Measurements from ENCODE around the gene MAGEA3. TPM values are rescaled to one million over a fixed set of nuclear protein-coding genes. Genes with fewer than 3 reads are reported as not detected.
"Not testable (repeated sequence)": the region's sequence is repeated elsewhere in the genome, so short reads cannot be mapped to it uniquely, and the experiment has no call there.

MAGEA3 gene
- total RNA-seq, 1 experiment from 2014 or later: 93.5 TPM

DNA sequence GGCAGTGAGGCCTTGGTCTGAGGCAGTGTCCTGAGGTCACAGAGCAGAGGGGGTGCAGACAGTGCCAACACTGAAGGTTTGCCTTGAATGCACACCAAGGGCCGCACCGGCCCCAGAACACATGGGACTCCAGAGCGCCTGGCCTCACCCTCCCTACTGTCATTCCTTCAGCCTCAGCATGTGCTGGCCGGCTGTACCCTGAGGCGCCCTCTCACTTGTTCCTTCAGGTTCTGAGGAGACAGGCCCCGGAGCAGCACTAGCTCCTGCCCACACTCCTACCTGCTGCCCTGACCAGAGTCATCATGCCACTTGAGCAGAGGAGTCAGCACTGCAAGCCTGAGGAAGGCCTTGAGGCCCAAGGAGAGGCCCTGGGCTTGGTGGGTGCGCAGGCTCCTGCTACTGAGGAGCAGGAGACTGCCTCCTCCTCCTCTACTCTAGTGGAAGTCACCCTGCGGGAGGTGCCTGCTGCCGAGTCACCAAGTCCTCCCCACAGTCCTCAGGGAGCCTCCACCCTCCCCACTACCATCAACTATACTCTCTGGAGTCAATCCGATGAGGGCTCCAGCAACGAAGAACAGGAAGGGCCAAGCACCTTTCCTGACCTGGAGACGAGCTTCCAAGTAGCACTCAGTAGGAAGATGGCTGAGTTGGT, 37.4 kb downstream of the MAGEA3 start:
- no peak for DNase-seq (ENCODE audit: low read depth)

DNA sequence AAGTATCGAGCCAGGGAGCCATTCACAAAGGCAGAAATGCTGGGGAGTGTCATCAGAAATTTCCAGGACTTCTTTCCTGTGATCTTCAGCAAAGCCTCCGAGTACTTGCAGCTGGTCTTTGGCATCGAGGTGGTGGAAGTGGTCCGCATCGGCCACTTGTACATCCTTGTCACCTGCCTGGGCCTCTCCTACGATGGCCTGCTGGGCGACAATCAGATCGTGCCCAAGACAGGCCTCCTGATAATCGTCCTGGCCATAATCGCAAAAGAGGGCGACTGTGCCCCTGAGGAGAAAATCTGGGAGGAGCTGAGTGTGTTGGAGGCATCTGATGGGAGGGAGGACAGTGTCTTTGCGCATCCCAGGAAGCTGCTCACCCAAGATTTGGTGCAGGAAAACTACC, 37.9 kb downstream of the MAGEA3 start:
- not testable (repeated sequence) for DNase-seq (ENCODE audit: low read depth)

- DNase-seq (ENCODE audit: low read depth): no peak
Measured at GRCh38 chrX:152738560-152738959, 40.0 kb downstream of the MAGEA3 start.

Other genes with a start within 250 kb of the MAGEA3 start
- 4.0 and 6.5 TPM in 2 replicates for gene GABRA3, start 247.5 kb upstream of the MAGEA3 start, total RNA-seq (2014; rRNA removed; shearing (Covaris generic))
- 2.3 and 2.7 TPM in 2 replicates for gene GABRQ, start 60.9 kb upstream of the MAGEA3 start, total RNA-seq (2014; rRNA removed; shearing (Covaris generic))
- 1.1 and 3.4 TPM in 2 replicates for gene CSAG2, start 10.5 kb downstream of the MAGEA3 start, total RNA-seq (2014; rRNA removed; shearing (Covaris generic))
- gene MAGEA2B, start 15.8 kb downstream of the MAGEA3 start, total RNA-seq (2014; rRNA removed; shearing (Covaris generic)): 16.1 and 16.7 TPM in 2 replicates
- gene CSAG1, start 34.9 kb downstream of the MAGEA3 start, total RNA-seq (2014; rRNA removed; shearing (Covaris generic)): 32.1 and 33.2 TPM in 2 replicates
- gene MAGEA12, start 35.0 kb downstream of the MAGEA3 start, total RNA-seq (2014; rRNA removed; shearing (Covaris generic)): 91.4 and 93.6 TPM in 2 replicates
- gene MAGEA2, start 55.0 kb downstream of the MAGEA3 start, total RNA-seq (2014; rRNA removed; shearing (Covaris generic)): 28.7 and 30.9 TPM in 2 replicates
- gene CSAG3, start 60.4 kb downstream of the MAGEA3 start, total RNA-seq (2014; rRNA removed; shearing (Covaris generic)): 2.2 and 8.7 TPM in 2 replicates
- 85.4 and 95.8 TPM in 2 replicates for gene MAGEA6, start 70.9 kb downstream of the MAGEA3 start, total RNA-seq (2014; rRNA removed; shearing (Covaris generic))
- gene CETN2, start 132.0 kb downstream of the MAGEA3 start, total RNA-seq (2014; rRNA removed; shearing (Covaris generic)): 42.1 and 44.6 TPM in 2 replicates
- gene NSDHL, start 132.3 kb downstream of the MAGEA3 start, total RNA-seq (2014; rRNA removed; shearing (Covaris generic)): 8.7 and 12.4 TPM in 2 replicates
- 2.9 and 3.3 TPM in 2 replicates for gene ZNF185, start 199.3 kb downstream of the MAGEA3 start, total RNA-seq (2014; rRNA removed; shearing (Covaris generic))